Trophoblast cell (in vitro differentiated cells and primary cell): ENCODE results near the gene GALNT1.

Experiments used
- DNase-seq, 2 donors: peaks; one replicate each; pipeline ENCODE4 v3.0.0-alpha.2; 2016
- H2AFZ ChIP-seq: 2 replicates; pipeline ENCODE4 v1.6.1; 2013; ENCODE audit warnings: low read length, moderate library complexity, mild to moderate bottlenecking; ENCODE audit not compliant: insufficient read depth, poor library complexity
- H2AK5ac ChIP-seq: 2 replicates; pipeline ENCODE4 v1.6.1; 2013; ENCODE audit warnings: mild to moderate bottlenecking, low read length
- H2BK120ac ChIP-seq: 2 replicates; pipeline ENCODE4 v1.6.1; 2013; ENCODE audit warnings: low read length, mild to moderate bottlenecking, moderate library complexity; ENCODE audit not compliant: insufficient read depth, poor library complexity
- H2BK12ac ChIP-seq: 2 replicates; pipeline ENCODE4 v1.6.1; 2013; ENCODE audit warnings: mild to moderate bottlenecking, low read length, moderate library complexity
- H2BK5ac ChIP-seq: 2 replicates; pipeline ENCODE4 v1.6.1; 2013; ENCODE audit warnings: low read length, low read depth, moderate library complexity, mild to moderate bottlenecking; ENCODE audit not compliant: poor library complexity
- H3K14ac ChIP-seq: 2 replicates; pipeline ENCODE4 v1.6.1; 2013; ENCODE audit warnings: mild to moderate bottlenecking, low read length
- H3K18ac ChIP-seq: 2 replicates; pipeline ENCODE4 v1.6.1; 2013; ENCODE audit warnings: mild to moderate bottlenecking, low read length
- H3K23ac ChIP-seq: 2 replicates; pipeline ENCODE4 v1.6.1; 2013; ENCODE audit warnings: low read length
- H3K27ac ChIP-seq: 2 replicates; pipeline ENCODE4 v1.5.1; 2013; ENCODE audit warnings: low read depth, mild to moderate bottlenecking, inconsistent platforms, low read length, moderate library complexity
- H3K27me3 ChIP-seq: 2 replicates; pipeline ENCODE4 v1.6.1; 2013; ENCODE audit warnings: inconsistent platforms, mild to moderate bottlenecking, low read length, moderate library complexity; ENCODE audit not compliant: insufficient read depth
- H3K36me3 ChIP-seq, 2 experiments: 1 replicate in 1 of 2; 2 replicates in 1 of 2; pipeline ENCODE4 v1.6.1; 2013; ENCODE audit warnings: low read length in 2 of 2, mild to moderate bottlenecking in 2 of 2, moderate library complexity in 1 of 2; ENCODE audit not compliant: insufficient read depth in 2 of 2, control insufficient read depth in 1 of 2
- H3K4ac ChIP-seq: 2 replicates; pipeline ENCODE4 v1.6.1; 2013; ENCODE audit warnings: low read depth, mild to moderate bottlenecking, low read length, moderate library complexity
- H3K4me1 ChIP-seq, 2 experiments: 1 replicate in 1 of 2; 2 replicates in 1 of 2; pipeline ENCODE4 v1.6.1; 2013; ENCODE audit warnings: low read length in 2 of 2, mild to moderate bottlenecking in 2 of 2, moderate library complexity in 1 of 2; ENCODE audit not compliant: insufficient read depth in 2 of 2, control insufficient read depth in 1 of 2
- H3K4me2 ChIP-seq: 2 replicates; pipeline ENCODE4 v1.6.1; 2013; ENCODE audit warnings: inconsistent platforms, mild to moderate bottlenecking, low read length, moderate library complexity
- H3K4me3 ChIP-seq: 2 replicates; pipeline ENCODE4 v1.5.1; 2013; ENCODE audit warnings: mild to moderate bottlenecking, low read depth, low read length, inconsistent platforms
- H3K79me1 ChIP-seq: one replicate; pipeline ENCODE4 v1.6.1; 2013; ENCODE audit warnings: low read length
- H3K79me2 ChIP-seq: 2 replicates; pipeline ENCODE4 v1.6.1; 2013; ENCODE audit warnings: low read length, mild to moderate bottlenecking; ENCODE audit not compliant: control insufficient read depth, insufficient read depth, poor library complexity
- H3K9ac ChIP-seq: 2 replicates; pipeline ENCODE4 v1.6.1; 2013; ENCODE audit warnings: mild to moderate bottlenecking, low read length
- H3K9me3 ChIP-seq: 2 replicates; pipeline ENCODE4 v1.6.1; 2013; ENCODE audit warnings: low read depth, mild to moderate bottlenecking, control low read depth, inconsistent platforms, low read length; ENCODE audit not compliant: insufficient read depth
- H4K12ac ChIP-seq: 2 replicates; pipeline ENCODE4 v1.6.1; 2013; ENCODE audit warnings: low read depth, mild to moderate bottlenecking, low read length, moderate library complexity
- H4K8ac ChIP-seq: 2 replicates; pipeline ENCODE4 v1.6.1; 2013; ENCODE audit warnings: low read depth, mild to moderate bottlenecking, low read length, moderate library complexity
- H4K91ac ChIP-seq: one replicate; pipeline ENCODE4 v1.6.1; 2013; ENCODE audit warnings: low read depth, mild to moderate bottlenecking, low read length, moderate library complexity
- WGBS: extraction: QIAGEN DNeasy Blood & Tissue Kit; methylation state at CpG from one replicate; pipeline ENCODE4 v1.1.7; 2013; ENCODE audit warnings: missing lambda C conversion rate; ENCODE audit not compliant: insufficient read length, insufficient coverage; ENCODE audit errors: extremely low coverage; 5-methylcytosine and 5-hydroxymethylcytosine counted together

Gene GALNT1

DNA sequence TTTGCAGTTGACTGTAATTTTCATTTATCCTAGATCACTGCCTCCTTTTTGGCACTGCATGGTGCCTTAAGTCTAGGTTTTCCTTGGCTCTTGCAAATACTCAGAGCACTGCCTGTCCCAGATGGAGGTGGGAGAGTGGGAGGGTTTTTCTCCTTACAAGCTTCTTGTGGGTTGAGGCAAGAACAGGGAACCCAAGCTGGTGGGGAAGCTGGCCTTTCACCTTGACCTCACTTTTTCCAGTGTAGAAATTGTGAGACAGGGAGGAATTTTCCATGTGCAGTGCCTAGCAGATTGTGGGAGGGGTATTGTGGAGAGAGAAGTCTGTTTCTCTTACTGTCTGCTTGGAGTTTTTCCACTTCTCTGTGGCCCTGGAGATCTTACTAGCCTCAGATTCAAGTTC lies 21.5 kb downstream of the GALNT1 start:
- H3K4ac ChIP-seq, result peak overlapping the region; percentile 85
- peaks cover 6% of the 10 kb centered on the region in 2 experiments for H3K4me1 ChIP-seq
- no peak overlapping the region for H2BK120ac ChIP-seq
- H3K36me3 ChIP-seq, result peaks cover 0 to 3% of the 10 kb centered on the region in 2 experiments
- no peak overlapping the region for H4K91ac ChIP-seq
- no peak overlapping the region for H3K9ac ChIP-seq
- no peak overlapping the region for H3K27ac ChIP-seq
- H3K4me2 ChIP-seq, result no peak overlapping the region
- no peak overlapping the region for H2BK12ac ChIP-seq
- H3K4me3 ChIP-seq, result no peak overlapping the region
- H2AFZ ChIP-seq, result no peak overlapping the region
- no peak overlapping the region for H3K23ac ChIP-seq
- DNase-seq, result no peak
- H3K14ac ChIP-seq, result no peak overlapping the region
- H2AK5ac ChIP-seq, result no peak overlapping the region
- no peak overlapping the region for H4K8ac ChIP-seq
- peaks cover 2% of the 10 kb centered on the region for H3K79me1 ChIP-seq
- H3K18ac ChIP-seq, result no peak overlapping the region
- no peak overlapping the region for H4K12ac ChIP-seq
- H3K9me3 ChIP-seq, result no peaks in the 10 kb centered on the region
- no peak overlapping the region for H2BK5ac ChIP-seq
- H3K79me2 ChIP-seq, result peaks cover 9% of the 10 kb centered on the region
- no peaks in the 10 kb centered on the region for H3K27me3 ChIP-seq

DNA sequence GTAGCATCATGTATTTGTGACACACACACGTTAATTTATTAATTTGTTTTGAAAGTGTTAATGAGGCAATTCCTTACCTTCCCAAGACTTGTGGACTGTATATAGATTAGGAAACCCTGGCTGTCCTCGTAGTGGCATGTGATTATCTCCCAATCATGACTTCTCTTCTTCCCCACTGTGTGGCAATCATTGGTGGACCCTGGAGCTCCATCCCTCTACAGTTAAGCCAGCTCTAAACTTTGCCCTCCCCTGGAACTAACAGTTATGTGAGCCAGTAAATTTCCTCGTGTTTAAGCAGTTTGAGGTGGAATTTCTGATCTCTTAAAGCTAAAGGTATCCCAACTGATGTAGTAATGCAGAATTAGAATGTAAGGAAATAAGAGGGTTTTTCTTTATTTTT lies 22.0 kb downstream of the GALNT1 start:
- Histone ChIP-seq H4K91ac (no peak overlapping the region), H3K9ac (no peak overlapping the region), H3K79me2 (peaks cover 9% of the 10 kb centered on the region), H2AFZ (no peak overlapping the region), H2BK5ac (no peak overlapping the region), H2AK5ac (no peak overlapping the region), H4K8ac (no peak overlapping the region), H3K4me2 (no peak overlapping the region), H3K14ac (no peak overlapping the region), H3K36me3 (peaks cover 0 to 3% of the 10 kb centered on the region in 2 experiments), H3K27me3 (no peaks in the 10 kb centered on the region), H3K4ac (no peak overlapping the region), H3K18ac (no peak overlapping the region), H3K4me3 (no peak overlapping the region), H4K12ac (no peak overlapping the region), H2BK120ac (no peak overlapping the region), H3K9me3 (no peaks in the 10 kb centered on the region), H3K27ac (no peak overlapping the region), H3K4me1 (peaks cover 6% of the 10 kb centered on the region in 2 experiments), H3K79me1 (peaks cover 2% of the 10 kb centered on the region), H3K23ac (no peak overlapping the region), H2BK12ac (no peak overlapping the region)
- no CpG with 5 or more reads among the region's 3 CpGs for WGBS
- no peak for DNase-seq

DNA sequence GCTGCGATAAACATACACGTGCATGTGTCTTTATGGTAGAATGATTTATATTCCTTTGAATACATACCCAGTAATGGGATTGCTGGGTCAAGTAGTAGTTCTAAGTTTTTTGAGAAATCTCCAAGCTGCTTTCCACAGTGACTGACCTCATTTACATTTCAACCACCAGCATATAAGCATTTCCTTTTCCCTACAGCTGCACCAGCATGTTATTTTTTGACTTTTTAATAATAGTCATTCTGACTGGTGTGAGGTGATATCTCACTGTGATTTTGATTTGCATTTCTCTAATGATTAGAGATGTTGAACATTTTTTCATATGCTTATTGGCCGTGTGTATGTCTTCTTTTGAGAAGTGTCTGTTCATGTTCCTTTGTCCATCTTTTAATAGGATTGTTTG lies 22.8 kb downstream of the GALNT1 start:
- Histone ChIP-seq H3K27ac (no peak overlapping the region), H3K9me3 (no peaks in the 10 kb centered on the region), H3K36me3 (peaks cover 0 to 1% of the 10 kb centered on the region in 2 experiments), H4K91ac (no peak overlapping the region), H2BK5ac (no peak overlapping the region), H3K4me1 (peaks cover 6% of the 10 kb centered on the region in 2 experiments), H4K12ac (no peak overlapping the region), H3K18ac (no peak overlapping the region), H2AFZ (no peak overlapping the region), H3K4me3 (no peak overlapping the region), H3K79me1 (peaks cover 2% of the 10 kb centered on the region), H3K14ac (no peak overlapping the region), H3K4ac (no peak overlapping the region), H2BK120ac (no peak overlapping the region), H3K23ac (no peak overlapping the region), H3K4me2 (no peak overlapping the region), H2BK12ac (no peak overlapping the region), H4K8ac (no peak overlapping the region), H3K9ac (no peak overlapping the region), H3K79me2 (peaks cover 8% of the 10 kb centered on the region), H3K27me3 (no peaks in the 10 kb centered on the region), H2AK5ac (no peak overlapping the region)
- DNase-seq, result no peak
- WGBS, result no CpG with 5 or more reads among the region's 3 CpGs

DNA sequence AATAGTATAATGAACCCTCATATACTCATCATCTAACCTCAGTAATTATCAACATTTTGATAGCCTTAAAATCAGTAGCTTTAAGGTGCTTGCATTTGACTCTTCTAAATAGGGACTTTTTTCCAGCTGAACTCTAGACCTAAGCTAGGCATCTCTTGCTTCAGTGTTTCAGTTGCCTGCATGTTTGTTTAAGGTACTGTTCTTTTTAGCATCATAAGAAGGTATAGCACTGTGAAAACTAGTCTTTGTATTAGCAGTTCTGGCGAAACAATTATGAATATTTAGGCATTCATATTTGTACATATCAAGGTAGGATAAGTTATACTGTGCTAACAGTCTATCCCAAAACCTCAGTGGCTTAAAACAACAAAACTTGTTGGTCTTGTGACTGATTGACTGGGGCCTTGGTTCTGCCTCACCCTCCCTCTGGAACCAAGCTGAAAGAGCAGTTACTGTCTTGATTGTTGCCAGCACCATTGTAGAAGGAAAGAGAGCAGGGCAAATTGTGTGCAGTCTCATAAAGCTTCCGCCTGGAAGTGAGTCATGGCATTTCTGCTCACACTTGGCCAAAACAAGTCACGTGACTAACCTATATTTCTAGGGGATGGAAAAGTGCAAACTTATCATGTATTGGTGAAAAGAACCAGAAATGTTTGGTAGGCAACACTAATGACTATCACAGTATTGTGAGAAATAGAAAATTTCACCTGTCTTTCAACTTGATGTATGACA lies 24.3 kb downstream of the GALNT1 start:
- Histone ChIP-seq H2BK12ac (no peak overlapping the region), H3K9me3 (no peaks in the 10 kb centered on the region), H3K9ac (no peak overlapping the region), H3K4me2 (no peak overlapping the region), H3K14ac (no peak overlapping the region), H3K36me3 (no peaks in the 10 kb centered on the region), H4K8ac (no peak overlapping the region), H3K27ac (no peak overlapping the region), H2AFZ (no peak overlapping the region), H3K18ac (no peak overlapping the region), H2BK120ac (no peak overlapping the region), H4K12ac (no peak overlapping the region), H3K4me3 (no peak overlapping the region), H4K91ac (no peak overlapping the region), H3K27me3 (no peaks in the 10 kb centered on the region), H3K4me1 (peaks cover 6% of the 10 kb centered on the region in 2 experiments), H3K4ac (no peak overlapping the region), H3K23ac (no peak overlapping the region), H2BK5ac (no peak overlapping the region), H3K79me2 (peaks cover 6% of the 10 kb centered on the region), H2AK5ac (no peak overlapping the region), H3K79me1 (peaks cover 2% of the 10 kb centered on the region)
- DNase-seq, result no peak
- no CpG with 5 or more reads among the region's 3 CpGs for WGBS
